Neural progenitor cell (in vitro differentiated cells): ENCODE measurements around the gene SERP2.

Experiments used
- CTCF ChIP-seq: fragments of 200-600 bp; sonication (generic); IDR thresholded peaks from 2 replicates; pipeline ENCODE4 v1.5.1; 2017; ENCODE audit warnings: antibody characterized with exemption, mild to moderate bottlenecking
- EZH2 ChIP-seq: fragments of 200-600 bp; sonication (generic); IDR thresholded peaks from 2 replicates; pipeline ENCODE4 v1.6.1; 2017; ENCODE audit warnings: antibody characterized with exemption, mild to moderate bottlenecking, moderate library complexity

GRCh38 chr13:44384778-44385177 is 11.2 kb downstream of the SERP2 start:
- no peak for TF ChIP-seq CTCF
- TF ChIP-seq EZH2 = no peak
